ENCODE results near the gene LRRC8D. TPM values are rescaled to one million over a fixed set of nuclear protein-coding genes. Genes with fewer than 3 reads are reported as not detected.
A peak's percentile ranks its signal among the peaks of the same experiment; 100 is the strongest.

The LRRC8D gene
- total and polyA plus RNA-seq, 9 of the 15 experiments (the other 6 are each of a cell fraction or from before 2014, with no cell fraction given): 3.4 to 53.9 (median 15.9) TPM

GRCh38 chr1:89975540-89976125, 154.8 kb downstream of the LRRC8D start (continued):
- TF ChIP-seq CHAMP1 (IDR thresholded peaks at IDR 0.05) (no peak), SIRT6 (IDR thresholded peaks at IDR 0.05; ENCODE audit: low read depth, low read length) (no peak), FOXP4 (CRISPR knock-in tag; IDR thresholded peaks at IDR 0.05; ENCODE audit: borderline replicate concordance) (no peak), ZNF830 (CRISPR knock-in tag; IDR thresholded peaks at IDR 0.05) (no peak), ZNF696 (CRISPR knock-in tag; conservative IDR thresholded peaks at IDR 0.05) (no peak), BHLHE40 (IDR thresholded peaks at IDR 0.05; ENCODE audit: low read length) (no peak), ZNF785 (CRISPR knock-in tag; IDR thresholded peaks at IDR 0.05) (no peak), MAFF (IDR thresholded peaks at IDR 0.05; ENCODE audit: low read length) (0 out of 2 replicates have a peak, but pooled peaks have one; percentile 17), IRF1 (CRISPR knock-in tag; IDR thresholded peaks at IDR 0.05; ENCODE audit: borderline replicate concordance) (no peak), TSC22D4 (tag; IDR thresholded peaks at IDR 0.05) (no peak), ZSCAN32 (CRISPR knock-in tag; IDR thresholded peaks at IDR 0.05) (peak; percentile 65; the same call in 1 of the 2 replicates), MBD2 (IDR thresholded peaks at IDR 0.05; ENCODE audit: borderline replicate concordance, low read depth) (0 out of 2 replicates have a peak, but pooled peaks have one; percentile 17), ZNF444 (CRISPR knock-in tag; IDR thresholded peaks at IDR 0.05) (no peak), JUN (IDR thresholded peaks at IDR 0.05; ENCODE audit: borderline replicate concordance, low read depth, low read length) (0 out of 2 replicates have a peak, but pooled peaks have one; percentile 52), JUN (CRISPR knock-in tag; IDR thresholded peaks at IDR 0.05; ENCODE audit: borderline replicate concordance) (no peak), ATF7 (IDR thresholded peaks at IDR 0.05) (0 out of 2 replicates have a peak, but pooled peaks have one; percentile 26), MAFK (IDR thresholded peaks at IDR 0.05; ENCODE audit: low read length) (no peak), ATF4 (CRISPR knock-in tag; IDR thresholded peaks at IDR 0.05) (no peak), MCM5 (IDR thresholded peaks at IDR 0.05; ENCODE audit: low read depth) (no peak), SMARCA4 (IDR thresholded peaks at IDR 0.05) (peak; percentile 83), FUS (optimal IDR thresholded peaks at IDR 0.05; ENCODE audit: low read depth, low read length) (no peak), FOXA1 (IDR thresholded peaks at IDR 0.05; ENCODE audit: borderline replicate concordance) (no peak), CAMTA2 (CRISPR knock-in tag; conservative IDR thresholded peaks at IDR 0.05) (no peak), USF1 (CRISPR knock-in tag; IDR thresholded peaks at IDR 0.05) (no peak)
